AG09319 (cell line): Measurements from ENCODE around the gene APLF.
"Not testable (repeated sequence)": the region's sequence is repeated elsewhere in the genome, so short reads cannot be mapped to it uniquely, and the experiment has no call there.

ENCODE experiments used
- DNase-seq: peaks from one replicate; pipeline ENCODE4 v3.0.0-alpha.2; 2010; ENCODE audit warnings: low read depth; ENCODE audit errors: extremely low read depth
- TF ChIP-seq, protein P1 (sequence below): IDR thresholded peaks from 2 replicates; pipeline ENCODE4 v1.5.1; 2011; ENCODE audit warnings: low read depth, mild to moderate bottlenecking, inconsistent platforms, low read length, moderate library complexity

The APLF gene

DNA sequence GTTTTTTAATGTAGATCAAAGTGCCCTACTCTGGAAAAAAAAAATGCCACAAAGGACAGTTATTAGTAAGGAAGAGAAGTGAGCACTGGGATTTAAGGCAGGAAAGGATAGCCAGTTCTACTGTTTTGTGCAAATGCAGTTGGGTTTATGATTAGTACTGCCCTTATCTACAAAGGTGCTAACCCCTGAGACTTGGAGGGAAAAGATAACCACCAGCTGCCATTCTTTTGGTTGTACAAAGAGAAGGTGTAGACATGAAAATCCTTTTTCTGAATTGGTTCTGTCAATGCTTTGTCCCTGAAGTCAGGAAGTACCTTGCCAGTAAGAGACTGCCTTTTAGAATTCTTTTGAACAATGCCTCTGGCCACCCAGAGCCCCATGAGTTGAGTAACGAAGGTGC lies 11.3 kb downstream of the APLF start:
- TF ChIP-seq, protein P1, sequence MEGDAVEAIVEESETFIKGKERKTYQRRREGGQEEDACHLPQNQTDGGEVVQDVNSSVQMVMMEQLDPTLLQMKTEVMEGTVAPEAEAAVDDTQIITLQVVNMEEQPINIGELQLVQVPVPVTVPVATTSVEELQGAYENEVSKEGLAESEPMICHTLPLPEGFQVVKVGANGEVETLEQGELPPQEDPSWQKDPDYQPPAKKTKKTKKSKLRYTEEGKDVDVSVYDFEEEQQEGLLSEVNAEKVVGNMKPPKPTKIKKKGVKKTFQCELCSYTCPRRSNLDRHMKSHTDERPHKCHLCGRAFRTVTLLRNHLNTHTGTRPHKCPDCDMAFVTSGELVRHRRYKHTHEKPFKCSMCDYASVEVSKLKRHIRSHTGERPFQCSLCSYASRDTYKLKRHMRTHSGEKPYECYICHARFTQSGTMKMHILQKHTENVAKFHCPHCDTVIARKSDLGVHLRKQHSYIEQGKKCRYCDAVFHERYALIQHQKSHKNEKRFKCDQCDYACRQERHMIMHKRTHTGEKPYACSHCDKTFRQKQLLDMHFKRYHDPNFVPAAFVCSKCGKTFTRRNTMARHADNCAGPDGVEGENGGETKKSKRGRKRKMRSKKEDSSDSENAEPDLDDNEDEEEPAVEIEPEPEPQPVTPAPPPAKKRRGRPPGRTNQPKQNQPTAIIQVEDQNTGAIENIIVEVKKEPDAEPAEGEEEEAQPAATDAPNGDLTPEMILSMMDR, result no peak
- no peak for DNase-seq

GRCh38 chr2:68482296-68482820 lies 15.0 kb downstream of the APLF start:
- DNase-seq, result no peak
- TF ChIP-seq, protein P1, result no peak

DNA sequence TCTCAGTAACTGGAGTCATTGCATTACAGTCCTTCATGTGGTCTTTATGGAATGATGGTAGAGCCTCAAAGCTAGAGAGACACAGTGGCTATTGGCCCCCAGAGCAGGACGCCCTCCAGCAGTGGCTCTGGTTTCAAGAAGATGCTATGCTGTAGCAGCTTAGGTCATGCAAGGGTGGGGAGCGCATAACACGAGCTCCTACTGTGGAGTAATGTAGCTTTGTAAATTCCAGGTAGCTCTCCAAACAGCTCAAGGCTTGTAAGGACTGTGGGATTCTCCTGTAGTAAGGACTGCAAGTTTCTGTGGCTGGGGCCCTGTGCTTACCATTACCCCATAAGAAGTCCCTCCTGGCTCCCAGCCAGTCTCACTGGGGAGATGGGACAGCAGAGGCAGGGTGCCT lies 15.6 kb downstream of the APLF start:
- TF ChIP-seq, protein P1, result no peak
- DNase-seq, result no peak

DNA sequence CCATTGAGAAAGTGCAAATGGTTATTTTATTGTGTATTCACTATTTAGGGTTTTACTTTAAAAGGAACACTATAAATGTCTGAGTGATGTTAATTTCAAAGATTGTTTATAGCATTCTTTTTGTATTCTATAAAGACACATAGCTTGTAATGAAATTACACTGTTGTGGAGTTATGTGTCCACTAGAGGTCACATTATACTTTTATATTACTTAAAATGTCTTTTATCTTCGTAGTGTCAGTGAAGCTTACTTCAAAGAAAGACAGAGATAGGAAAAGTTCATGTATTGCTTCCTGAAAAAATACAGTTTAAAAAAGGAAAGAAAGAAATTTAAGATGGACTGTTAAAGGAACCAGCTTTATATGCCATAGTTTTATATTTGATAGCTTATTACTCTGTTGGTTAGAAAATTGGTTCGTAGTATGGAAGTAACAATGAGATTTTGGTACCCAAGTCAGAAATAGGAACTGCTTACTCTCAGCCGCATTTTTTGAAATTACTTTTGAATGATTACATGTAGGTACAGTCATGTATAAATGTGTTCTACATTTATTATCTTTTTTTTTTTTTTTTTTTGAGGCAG lies 20.5 kb downstream of the APLF start:
- DNase-seq, result no peak
- TF ChIP-seq, protein P1, result peak; percentile 46

GRCh38 chr2:68488605-68489004 lies 21.2 kb downstream of the APLF start:
- not testable (repeated sequence) for DNase-seq

DNA sequence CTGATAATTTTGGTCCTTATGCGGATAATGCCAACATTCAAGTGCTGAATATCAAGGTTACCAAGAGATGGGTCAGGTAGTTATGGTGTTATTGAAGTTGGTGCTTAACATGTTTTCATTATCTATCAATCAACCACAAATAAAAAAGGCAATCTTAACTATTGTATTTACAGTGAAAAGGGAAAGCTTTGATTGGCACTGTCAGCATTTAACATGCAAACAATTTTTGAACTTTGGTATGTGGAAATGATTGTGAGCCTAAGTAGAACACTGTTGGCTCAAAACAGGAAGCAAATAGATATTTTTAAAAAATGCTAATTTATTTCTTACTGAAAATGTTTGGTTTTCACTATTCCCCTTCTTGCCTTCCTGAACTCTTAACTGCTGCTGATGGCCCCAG lies 21.9 kb downstream of the APLF start:
- DNase-seq, result no peak
- TF ChIP-seq, protein P1, result no peak

- DNase-seq, result no peak
- TF ChIP-seq, protein P1, result no peak
These were observed 24.2 kb downstream of the APLF start for GRCh38 chr2:68491582-68491981.

GRCh38 chr2:68499133-68499532 lies 31.7 kb downstream of the APLF start:
- DNase-seq, result no peak
- TF ChIP-seq, protein P1, result no peak
